T-helper 2 cell treated with Interferon-gamma antibody and Interleukin-4, amounts not matched to agents 5 μg/mL and 100 μg/mL, for 36 hours (primary cell): ENCODE data around the gene SLC39A2.

Experiments used
- DNase-seq: peaks from one replicate; pipeline ENCODE4 v3.0.0; 2021; ENCODE audit warnings: low spot score
- H3K27ac Mint-ChIP-seq: one replicate; pipeline ENCODE4 v1.8.0; 2021; ENCODE audit warnings: mild to moderate bottlenecking, mixed read lengths
- H3K27me3 Mint-ChIP-seq: one replicate; pipeline ENCODE4 v1.8.0; 2021; ENCODE audit warnings: low read depth, mixed read lengths
- H3K36me3 Mint-ChIP-seq: one replicate; pipeline ENCODE4 v1.8.0; 2021; ENCODE audit warnings: low read depth, mixed read lengths
- H3K4me1 Mint-ChIP-seq: one replicate; pipeline ENCODE4 v1.8.0; 2021; ENCODE audit warnings: low read depth, mixed read lengths
- H3K4me3 Mint-ChIP-seq: one replicate; pipeline ENCODE4 v1.8.0; 2022; ENCODE audit warnings: mild to moderate bottlenecking, moderate library complexity, mixed read lengths
- H3K9me3 Mint-ChIP-seq: one replicate; pipeline ENCODE4 v1.8.0; 2021; ENCODE audit warnings: mixed read lengths

Gene SLC39A2

DNA sequence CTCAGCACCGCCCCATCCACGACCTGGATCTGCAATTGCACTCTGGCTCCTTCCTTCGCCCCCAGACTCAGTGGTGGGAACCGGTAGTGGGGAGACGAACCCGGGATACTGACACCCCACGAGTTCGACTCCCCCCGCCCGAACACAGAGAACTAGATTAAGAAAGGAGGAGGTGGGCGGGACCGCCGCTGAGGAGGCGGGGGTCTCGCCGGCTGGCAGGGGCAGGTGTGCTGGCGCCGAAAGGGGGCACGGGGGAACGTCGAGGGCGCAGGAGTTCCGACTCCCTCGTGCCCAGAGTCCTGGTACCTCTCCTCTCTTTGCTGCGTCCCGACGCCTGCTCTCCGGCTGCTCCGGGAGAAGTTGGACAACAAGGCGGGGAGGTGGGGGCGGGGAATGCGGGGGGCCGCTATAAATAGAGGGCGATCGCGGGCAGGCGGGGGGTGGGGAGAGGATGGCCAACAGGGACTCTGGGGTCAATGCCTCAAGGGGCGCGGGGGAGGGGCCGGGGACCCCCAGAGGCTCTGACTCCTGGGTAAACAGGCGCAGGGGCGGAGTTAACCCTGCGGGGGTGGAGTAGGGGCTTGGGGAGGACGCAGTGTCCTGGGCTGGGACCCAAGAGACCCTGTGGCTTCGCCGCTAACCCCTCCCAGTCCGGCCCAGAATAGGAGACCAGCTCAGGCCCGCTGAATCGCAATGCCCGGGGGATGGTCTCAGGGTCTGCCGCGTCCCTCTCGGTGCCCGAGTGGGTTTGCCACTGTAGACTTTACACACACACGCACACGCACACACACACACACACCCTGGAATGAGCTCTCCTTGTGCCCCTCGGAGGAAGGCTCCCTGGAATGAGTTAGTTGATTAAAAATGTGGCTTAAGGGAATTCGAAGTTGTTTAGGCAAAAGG is 26.5 kb downstream of the SLC39A2 start:
- DNase-seq: no peak
- peak overlapping the region; percentile 80 for H3K4me3 Mint-ChIP-seq
- no peak overlapping the region for H3K27ac Mint-ChIP-seq
- H3K4me1 Mint-ChIP-seq: peaks cover 7% of the 10 kb centered on the region
- H3K27me3 Mint-ChIP-seq: peaks cover 42% of the 10 kb centered on the region
- H3K36me3 Mint-ChIP-seq: no peaks in the 10 kb centered on the region
- H3K9me3 Mint-ChIP-seq: no peaks in the 10 kb centered on the region

DNA sequence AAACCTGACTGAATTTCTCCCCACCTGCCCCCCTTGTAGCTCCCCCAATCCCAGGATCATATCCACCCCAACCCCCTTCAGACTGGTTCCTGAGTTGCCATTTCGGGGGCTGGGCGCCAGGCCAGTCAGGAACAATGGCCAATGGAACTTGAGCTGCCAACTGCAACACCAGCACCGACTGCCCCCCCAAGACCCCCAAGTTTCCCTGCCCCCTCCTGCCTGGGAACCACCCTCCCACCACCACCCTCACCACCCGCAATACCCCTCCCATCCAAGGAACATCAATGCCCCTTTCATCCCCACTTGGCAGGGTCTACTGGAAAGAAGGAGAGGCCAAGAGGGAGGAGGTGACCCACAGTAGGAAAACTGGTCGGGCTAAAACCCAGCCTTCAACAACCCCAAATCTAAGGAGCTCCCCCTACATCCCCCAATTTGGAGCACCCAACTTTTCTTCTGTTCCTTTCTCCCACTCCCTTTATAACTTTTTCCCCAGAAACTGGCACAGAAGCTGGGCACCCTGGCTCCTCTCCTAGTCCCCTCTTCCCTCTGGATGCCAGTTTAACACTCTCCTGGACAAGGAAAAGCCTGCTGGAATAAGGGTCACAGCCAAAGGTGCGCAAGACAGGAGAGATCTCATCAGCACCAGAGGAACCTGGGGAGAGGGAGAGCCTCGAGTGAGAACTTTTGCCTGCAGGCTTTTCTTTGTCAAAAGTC is 27.3 kb downstream of the SLC39A2 start:
- Mint-ChIP-seq H3K27me3 (peaks cover 42% of the 10 kb centered on the region), H3K36me3 (no peaks in the 10 kb centered on the region), H3K4me1 (peaks cover 7% of the 10 kb centered on the region), H3K4me3 (no peak overlapping the region), H3K9me3 (no peaks in the 10 kb centered on the region), H3K27ac (no peak overlapping the region)
- no peak for DNase-seq

DNA sequence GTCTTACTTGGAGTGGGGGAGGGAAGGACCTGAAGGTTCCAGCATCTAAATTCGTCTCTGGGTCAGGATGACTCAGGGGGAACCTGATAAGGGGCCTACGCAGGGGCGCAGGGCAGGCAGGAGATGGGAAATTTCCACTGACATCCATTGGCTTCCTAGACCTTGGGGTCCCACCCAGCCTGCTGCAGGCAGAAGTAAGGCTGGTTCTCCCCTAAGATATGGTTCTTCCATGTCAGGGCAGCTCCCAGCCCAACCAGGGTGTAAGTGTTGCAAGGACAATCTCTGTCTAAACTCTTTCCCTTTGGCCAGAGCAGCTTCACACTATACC is 27.9 kb downstream of the SLC39A2 start:
- no peak for DNase-seq
- peaks cover 7% of the 10 kb centered on the region for H3K4me1 Mint-ChIP-seq
- H3K36me3 Mint-ChIP-seq: no peaks in the 10 kb centered on the region
- H3K9me3 Mint-ChIP-seq: no peaks in the 10 kb centered on the region
- H3K27me3 Mint-ChIP-seq: peaks cover 44% of the 10 kb centered on the region
- H3K27ac Mint-ChIP-seq: no peak overlapping the region
- no peak overlapping the region for H3K4me3 Mint-ChIP-seq

DNA sequence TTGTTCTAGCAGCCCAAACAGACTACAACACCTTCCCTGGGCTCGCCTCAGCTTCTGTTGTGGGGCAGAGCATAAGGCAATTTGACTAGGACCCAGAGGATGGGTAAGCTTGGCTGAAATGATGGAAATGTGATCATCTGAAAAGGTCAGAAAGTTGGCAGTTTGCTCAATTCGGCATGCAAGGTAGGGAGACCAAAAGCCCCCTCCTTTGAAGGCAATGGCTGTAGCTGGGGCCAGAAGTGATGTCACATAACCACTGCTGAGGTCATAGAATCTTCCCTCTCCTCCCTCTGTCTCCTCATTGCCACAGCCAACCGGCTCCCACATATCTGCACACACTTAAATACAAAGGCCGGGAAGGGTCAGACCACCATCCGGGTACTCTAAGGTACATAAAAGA is 30.8 kb downstream of the SLC39A2 start, which contains the start of gene TPPP2:
TSS of gene TPPP2 (plus strand) at position 301 of the 400 bp plus-strand sequence. CDS start 365 bp downstream, outside the sequence.
- Mint-ChIP-seq H3K9me3 (no peaks in the 10 kb centered on the region), H3K27me3 (peaks cover 32% of the 10 kb centered on the region), H3K36me3 (no peaks in the 10 kb centered on the region), H3K27ac (no peak within 1 kb of the TSS), H3K4me3 (no peak within 1 kb of the TSS), H3K4me1 (no peaks in the 10 kb centered on the region)
- no peak for DNase-seq

DNA sequence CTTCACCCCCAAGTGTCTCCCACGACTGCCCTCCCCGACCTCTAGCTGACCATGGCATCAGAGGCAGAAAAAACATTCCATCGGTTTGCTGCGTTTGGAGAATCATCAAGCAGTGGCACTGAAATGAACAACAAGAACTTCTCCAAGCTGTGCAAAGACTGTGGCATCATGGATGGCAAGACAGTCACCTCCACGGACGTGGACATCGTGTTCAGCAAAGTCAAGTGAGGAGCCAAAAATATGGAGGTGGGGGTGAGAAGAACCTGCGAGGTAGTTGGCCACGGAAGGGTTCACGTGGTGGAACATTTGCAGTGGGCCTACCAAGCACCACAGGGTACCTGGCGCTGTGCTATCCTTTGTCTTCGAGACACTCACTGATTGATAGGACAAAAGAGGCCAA is 31.4 kb downstream of the SLC39A2 start:
- H3K27me3 Mint-ChIP-seq: peaks cover 30% of the 10 kb centered on the region
- H3K36me3 Mint-ChIP-seq: no peaks in the 10 kb centered on the region
- no peaks in the 10 kb centered on the region for H3K4me1 Mint-ChIP-seq
- DNase-seq: no peak
- H3K4me3 Mint-ChIP-seq: no peak overlapping the region
- H3K9me3 Mint-ChIP-seq: no peaks in the 10 kb centered on the region
- no peak overlapping the region for H3K27ac Mint-ChIP-seq

DNA sequence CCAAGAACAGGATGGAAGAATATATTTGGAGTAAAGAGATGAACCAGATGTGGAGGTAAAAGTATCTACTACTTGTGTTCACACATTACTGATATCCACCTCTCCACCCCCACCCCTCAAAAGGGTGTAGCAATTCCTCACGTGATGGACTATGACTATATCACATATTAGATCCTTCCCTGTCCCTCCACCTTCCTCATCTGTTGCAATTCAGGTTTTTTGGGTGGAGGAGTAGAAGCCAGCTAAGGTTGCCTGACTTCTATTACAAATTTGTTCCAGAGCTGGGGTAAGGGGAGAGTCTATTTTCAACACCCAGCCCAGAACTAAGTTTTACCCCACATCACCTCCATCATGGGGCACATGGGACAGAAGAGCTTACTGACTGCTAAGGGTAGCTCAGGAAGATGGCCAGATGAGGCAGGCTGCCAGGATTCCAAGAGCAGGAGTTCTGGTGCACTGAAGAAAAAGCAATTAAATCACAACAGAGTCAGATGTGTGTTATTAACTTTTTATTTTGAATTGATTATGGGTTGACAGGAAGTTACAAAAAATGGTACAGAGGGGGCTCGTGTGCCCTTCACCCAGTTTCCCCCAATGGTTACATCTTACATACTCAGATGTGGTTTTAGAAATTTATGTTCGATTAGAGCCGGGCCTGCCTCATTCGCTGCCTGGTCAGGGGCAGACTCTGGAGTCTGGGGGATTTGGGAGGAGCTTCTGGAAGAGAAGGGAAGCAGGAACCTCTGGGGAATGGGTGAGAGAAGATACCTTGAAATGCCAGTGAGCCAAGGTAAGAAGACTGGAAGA is 33.4 kb downstream of the SLC39A2 start:
- Mint-ChIP-seq H3K4me3 (no peak overlapping the region), H3K4me1 (no peaks in the 10 kb centered on the region), H3K27me3 (peaks cover 21% of the 10 kb centered on the region), H3K36me3 (no peaks in the 10 kb centered on the region), H3K9me3 (no peaks in the 10 kb centered on the region), H3K27ac (no peak overlapping the region)
- no peak for DNase-seq

DNA sequence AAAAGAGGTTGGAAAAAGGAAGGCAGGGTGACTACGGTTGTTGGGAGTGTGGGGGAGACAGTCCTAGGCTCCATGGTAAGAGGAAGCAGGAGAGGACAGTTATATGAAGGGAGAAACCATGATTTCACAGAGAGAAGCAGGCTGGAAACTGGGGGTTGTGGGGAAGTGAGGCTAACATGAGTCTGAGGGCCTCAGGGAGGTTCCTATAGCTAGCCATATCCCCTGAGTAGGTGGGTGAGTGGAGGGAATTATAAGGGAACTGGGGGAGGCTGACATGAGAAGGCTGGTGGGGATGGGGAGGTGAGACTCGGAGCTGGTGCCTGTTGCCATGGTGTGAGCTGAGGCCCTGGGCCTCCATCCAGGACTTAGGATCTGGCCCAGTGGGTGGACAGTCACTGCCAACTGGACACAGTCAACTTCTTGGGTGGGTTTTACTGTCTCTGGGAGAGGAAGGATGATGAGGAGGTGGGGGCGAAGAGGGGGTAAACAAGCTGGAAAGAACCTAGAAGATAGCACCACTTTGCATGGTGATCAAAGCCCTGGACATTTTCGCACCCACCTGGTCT is 34.1 kb downstream of the SLC39A2 start:
- H3K27me3 Mint-ChIP-seq: peaks cover 21% of the 10 kb centered on the region
- H3K36me3 Mint-ChIP-seq: no peaks in the 10 kb centered on the region
- no peak overlapping the region for H3K4me3 Mint-ChIP-seq
- DNase-seq: no peak
- no peaks in the 10 kb centered on the region for H3K4me1 Mint-ChIP-seq
- H3K27ac Mint-ChIP-seq: no peak overlapping the region
- H3K9me3 Mint-ChIP-seq: no peaks in the 10 kb centered on the region

DNA sequence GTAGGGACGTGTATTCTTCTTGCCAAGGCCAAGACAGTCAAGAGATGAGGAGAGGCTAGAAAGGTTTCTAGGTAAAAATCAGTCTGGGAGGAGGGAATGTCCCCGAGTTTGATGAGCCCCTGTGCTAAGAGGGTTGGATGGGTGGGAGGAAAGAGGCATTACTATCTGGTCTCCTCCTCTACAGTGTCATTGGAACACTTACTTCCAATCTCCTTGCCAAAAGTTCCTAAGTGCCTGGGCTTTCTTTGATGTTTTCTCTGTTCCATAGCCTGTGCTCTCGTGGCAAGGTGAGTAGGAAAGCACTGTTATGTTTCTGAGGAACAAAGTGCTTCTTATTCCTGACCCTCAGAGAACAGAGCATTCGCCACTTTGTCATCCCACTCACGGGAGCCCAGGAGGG is 35.6 kb downstream of the SLC39A2 start, which contains the start of gene RNASE13:
TSS of gene RNASE13 (minus strand) at position 101 of the 400 bp plus-strand sequence. CDS start 519 bp downstream, outside the sequence.
- no peaks in the 10 kb centered on the region for H3K4me1 Mint-ChIP-seq
- H3K9me3 Mint-ChIP-seq: no peaks in the 10 kb centered on the region
- H3K27me3 Mint-ChIP-seq: peaks cover 21% of the 10 kb centered on the region
- DNase-seq: no peak
- H3K4me3 Mint-ChIP-seq: no peak within 1 kb of the TSS
- H3K36me3 Mint-ChIP-seq: no peaks in the 10 kb centered on the region
- no peak within 1 kb of the TSS for H3K27ac Mint-ChIP-seq

DNA sequence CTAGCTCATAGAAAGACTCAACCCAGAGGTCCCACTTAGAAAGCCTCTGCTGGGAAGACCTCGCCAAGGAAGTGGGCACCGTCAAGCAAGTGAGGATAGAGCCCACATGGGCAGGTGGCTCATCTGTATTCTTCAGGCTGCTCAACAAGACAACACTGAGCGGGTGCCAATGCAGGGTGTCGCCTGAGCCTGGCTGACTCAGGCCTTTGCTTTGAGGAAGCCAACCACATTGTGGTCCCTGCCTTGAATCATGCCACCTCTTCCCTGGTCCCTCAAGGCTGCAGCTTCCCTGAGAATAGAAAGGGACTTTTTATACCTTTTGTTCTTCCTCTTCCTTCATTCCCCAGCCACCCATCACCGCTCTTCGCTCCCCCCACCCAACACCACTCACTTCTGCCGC is 37.7 kb downstream of the SLC39A2 start:
- no peak overlapping the region for H3K27ac Mint-ChIP-seq

DNA sequence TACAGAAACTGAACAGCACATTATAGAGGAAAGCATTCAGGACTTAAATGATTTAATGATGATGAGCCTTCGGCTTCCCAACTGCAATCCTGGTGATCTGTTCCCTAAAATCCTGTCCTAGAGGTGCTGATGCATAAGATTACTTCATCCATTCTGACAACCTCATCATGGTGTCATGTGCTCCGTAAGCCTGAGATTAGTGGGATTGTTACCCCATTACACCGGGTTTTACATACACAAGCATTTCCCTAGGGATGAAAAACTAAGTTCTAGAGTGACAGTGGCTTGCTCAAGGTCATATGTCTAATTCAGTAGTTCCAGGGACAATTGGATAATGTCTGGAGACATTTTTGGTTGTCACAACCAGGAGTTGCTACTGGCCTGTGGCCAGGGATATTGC is 38.1 kb downstream of the SLC39A2 start:
- Mint-ChIP-seq H3K9me3 (no peaks in the 10 kb centered on the region), H3K27me3 (peaks cover 16% of the 10 kb centered on the region), H3K27ac (no peak overlapping the region), H3K4me1 (no peaks in the 10 kb centered on the region), H3K36me3 (no peaks in the 10 kb centered on the region), H3K4me3 (no peak overlapping the region)
- no peak for DNase-seq

More for the DNA sequence above, 37.7 kb downstream of the SLC39A2 start:
- Mint-ChIP-seq H3K4me3 (no peak overlapping the region), H3K27me3 (peaks cover 18% of the 10 kb centered on the region), H3K9me3 (no peaks in the 10 kb centered on the region), H3K4me1 (no peaks in the 10 kb centered on the region), H3K36me3 (no peaks in the 10 kb centered on the region)
- no peak for DNase-seq

DNA sequence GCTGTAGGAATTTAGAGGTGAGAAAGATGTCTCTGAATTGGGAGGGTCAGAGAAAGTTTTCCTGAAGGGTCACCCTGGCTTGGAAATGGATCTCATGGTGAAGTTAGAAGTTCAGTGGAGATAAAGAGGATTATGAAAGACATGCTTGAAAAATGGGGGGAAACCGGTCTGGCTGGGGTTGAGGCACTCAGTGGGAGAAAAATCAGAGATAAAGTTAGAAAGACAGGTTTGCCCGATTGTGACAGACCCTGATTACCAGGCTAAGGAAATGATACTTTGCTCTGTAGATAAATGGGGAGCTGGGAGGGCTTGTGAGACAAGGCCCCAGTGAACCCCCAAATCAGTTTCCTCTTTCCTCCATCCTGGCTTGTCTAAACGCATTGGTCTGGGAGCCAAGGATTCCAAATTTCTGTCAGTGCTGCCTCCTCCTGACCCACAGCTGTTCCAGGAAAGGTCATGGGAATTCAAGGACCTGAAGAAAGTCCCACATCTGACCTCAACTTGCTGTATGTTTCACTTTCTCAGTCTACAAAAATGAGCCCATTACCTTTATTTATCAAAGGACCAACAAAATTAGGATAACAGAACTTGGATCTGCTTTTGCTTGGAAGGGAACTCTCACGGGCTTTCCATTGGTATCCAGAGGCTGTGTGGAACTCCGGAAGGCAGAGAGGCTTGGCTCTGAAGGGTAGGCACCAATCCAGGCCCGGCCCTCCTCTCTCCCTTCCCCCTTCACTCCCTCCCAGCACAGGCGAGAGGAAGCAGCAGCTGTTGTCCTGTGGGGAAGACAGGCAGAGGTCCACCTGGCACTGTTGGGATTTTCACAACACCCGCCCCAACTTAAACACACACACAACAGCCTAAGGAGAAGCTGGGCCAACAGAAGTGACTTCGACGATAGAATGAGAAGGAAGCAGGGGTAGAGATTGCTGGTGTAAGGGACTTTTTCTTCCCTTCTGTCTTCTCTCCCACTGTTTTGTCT is 39.6 kb downstream of the SLC39A2 start:
- Mint-ChIP-seq H3K9me3 (no peaks in the 10 kb centered on the region), H3K36me3 (no peaks in the 10 kb centered on the region), H3K4me3 (no peak overlapping the region), H3K4me1 (no peaks in the 10 kb centered on the region), H3K27me3 (peaks cover 12% of the 10 kb centered on the region), H3K27ac (no peak overlapping the region)
- no peak for DNase-seq

DNA sequence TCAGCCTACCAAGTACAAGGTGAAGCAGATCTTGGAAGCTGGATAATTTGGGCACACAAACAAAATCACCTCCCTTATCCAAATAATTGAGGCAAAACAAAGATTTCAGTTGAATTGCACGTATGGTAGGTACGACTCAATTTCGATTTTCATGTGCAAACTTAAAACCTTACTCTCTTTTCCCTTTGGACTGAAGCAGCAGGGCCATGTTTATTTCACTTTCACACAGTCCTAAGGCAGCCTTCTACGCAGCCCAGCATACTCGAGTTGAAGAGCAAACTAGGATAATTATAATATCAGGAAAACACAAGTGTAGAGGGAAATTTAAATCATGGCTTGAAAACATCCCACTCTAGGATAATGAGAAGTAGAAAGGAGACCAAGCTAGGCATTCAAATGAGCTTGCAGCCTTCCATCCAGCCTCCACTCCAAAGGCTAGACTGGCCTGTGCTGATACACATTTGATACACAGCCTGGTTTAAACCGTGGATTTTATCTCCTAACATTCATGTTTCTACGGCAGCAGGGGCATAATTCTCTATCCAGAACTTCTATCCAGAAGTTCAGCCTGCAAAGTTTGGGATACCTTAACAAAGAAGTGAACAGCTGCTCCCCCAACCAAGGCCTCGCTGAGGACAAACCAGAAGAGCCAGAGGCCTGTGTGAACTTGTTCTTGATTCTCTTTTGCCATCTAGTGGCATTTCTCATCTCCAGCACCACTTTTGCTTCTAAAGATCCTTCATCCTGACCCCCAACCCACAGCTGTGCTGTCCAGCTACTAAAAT is 40.7 kb downstream of the SLC39A2 start:
- H3K4me3 Mint-ChIP-seq: no peak overlapping the region
- no peak overlapping the region for H3K27ac Mint-ChIP-seq
- no peaks in the 10 kb centered on the region for H3K36me3 Mint-ChIP-seq
- peaks cover 6% of the 10 kb centered on the region for H3K4me1 Mint-ChIP-seq
- peaks cover 15% of the 10 kb centered on the region for H3K27me3 Mint-ChIP-seq
- H3K9me3 Mint-ChIP-seq: no peaks in the 10 kb centered on the region
- DNase-seq: no peak
